OCI-LY3 (cell line): ENCODE results near the gene RDH13.

Experiments used
- H2AFZ ChIP-seq: fragments of 200-600, 300-600 bp; shearing (Covaris generic); 2 replicates; pipeline ENCODE4 v1.6.0; 2014; ENCODE audit warnings: antibody characterized with exemption, low read depth, low read length
- H3K27ac ChIP-seq: fragments of 200-600, 300-600 bp; sonication (generic); 2 replicates; pipeline ENCODE4 v1.5.1; 2014; ENCODE audit warnings: mild to moderate bottlenecking, low read length, moderate library complexity, mixed read lengths
- H3K27me3 ChIP-seq: fragments of 200-600, 300-600 bp; sonication (generic); 2 replicates; pipeline ENCODE4 v1.6.1; 2014; ENCODE audit warnings: low read depth, low read length, mixed read lengths
- H3K36me3 ChIP-seq: fragments of 200-600, 300-600 bp; sonication (generic); replicated peaks from 2 replicates; pipeline ENCODE3; 2014; ENCODE audit warnings: low read depth, low read length, mixed read lengths
- H3K4me1 ChIP-seq: fragments of 300-600, 200-600 bp; sonication (generic); 2 replicates; pipeline ENCODE4 v1.6.1; 2014; ENCODE audit warnings: low read length, mixed read lengths
- H3K4me2 ChIP-seq: fragments of 200-600, 300-600 bp; sonication (generic); 2 replicates; pipeline ENCODE4 v1.6.1; 2014; ENCODE audit warnings: low read length, mixed read lengths
- H3K4me3 ChIP-seq: fragments of 300-600, 200-600 bp; sonication (generic); 2 replicates; pipeline ENCODE4 v1.5.1; 2014; ENCODE audit warnings: antibody characterized with exemption, mild to moderate bottlenecking, low read length, moderate library complexity
- H3K79me2 ChIP-seq: fragments of 300-600, 200-600 bp; shearing (Covaris generic); 2 replicates; pipeline ENCODE4 v1.6.1; 2014; ENCODE audit warnings: mild to moderate bottlenecking, low read length, mixed read lengths
- H3K9ac ChIP-seq: fragments of 300-600, 200-600 bp; shearing (Covaris generic); 2 replicates; pipeline ENCODE4 v1.6.0; 2014; ENCODE audit warnings: mild to moderate bottlenecking, low read length, moderate library complexity
- H3K9me3 ChIP-seq: fragments of 200-600, 300-600 bp; shearing (Covaris generic); 2 replicates; pipeline ENCODE4 v1.6.1; 2014; ENCODE audit warnings: low read length, mixed read lengths; ENCODE audit not compliant: insufficient read depth
- H4K20me1 ChIP-seq: fragments of 200-600, 300-600 bp; sonication (generic); 2 replicates; pipeline ENCODE4 v1.6.1; 2016; ENCODE audit warnings: low read length, mixed read lengths; ENCODE audit not compliant: insufficient read depth
- CTCF ChIP-seq: fragments of 200-600, 300-600 bp; sonication (generic); IDR thresholded peaks from 2 replicates; pipeline ENCODE4 v1.5.1; 2014; ENCODE audit warnings: antibody characterized with exemption, low read length, low read depth
- EZH2phosphoT487 ChIP-seq: fragments of 200-600 bp; shearing (Covaris generic); IDR thresholded peaks from 2 replicates; pipeline ENCODE4 v1.6.1; 2018; ENCODE audit warnings: antibody characterized with exemption, mixed run types, low read depth

The RDH13 gene

GRCh38 chr19:55097864-55098715 lies 35.1 kb upstream of the RDH13 start:
- H3K4me1 ChIP-seq: no peaks in the 10 kb centered on the region
- no peaks in the 10 kb centered on the region for H3K79me2 ChIP-seq
- no peak overlapping the region for H3K9ac ChIP-seq
- H4K20me1 ChIP-seq: peaks cover 6% of the 10 kb centered on the region
- H3K9me3 ChIP-seq: no peaks in the 10 kb centered on the region
- no peaks in the 10 kb centered on the region for H3K27me3 ChIP-seq
- H3K27ac ChIP-seq: no peak overlapping the region
- no peak for TF ChIP-seq CTCF
- no peak for TF ChIP-seq EZH2phosphoT487
- H3K36me3 ChIP-seq: peaks cover 13% of the 10 kb centered on the region
- no peak overlapping the region for H3K4me2 ChIP-seq
- H2AFZ ChIP-seq: no peak overlapping the region
- H3K4me3 ChIP-seq: no peak overlapping the region

GRCh38 chr19:55096061-55096701 lies 33.2 kb upstream of the RDH13 start:
- no peak overlapping the region for H3K4me2 ChIP-seq
- no peaks in the 10 kb centered on the region for H3K9me3 ChIP-seq
- H3K4me1 ChIP-seq: no peaks in the 10 kb centered on the region
- peaks cover 16% of the 10 kb centered on the region for H3K36me3 ChIP-seq
- no peak overlapping the region for H3K27ac ChIP-seq
- H3K27me3 ChIP-seq: no peaks in the 10 kb centered on the region
- no peak overlapping the region for H3K9ac ChIP-seq
- no peak overlapping the region for H2AFZ ChIP-seq
- H4K20me1 ChIP-seq: peaks cover 6% of the 10 kb centered on the region; the same call in 1 of the 2 replicates
- TF ChIP-seq CTCF (no peak), EZH2phosphoT487 (no peak)
- no peaks in the 10 kb centered on the region for H3K79me2 ChIP-seq
- no peak overlapping the region for H3K4me3 ChIP-seq

- no peak overlapping the region for H3K27ac ChIP-seq
- H3K36me3 ChIP-seq: peaks cover 23% of the 10 kb centered on the region
- no peak overlapping the region for H3K4me2 ChIP-seq
- H3K9me3 ChIP-seq: no peaks in the 10 kb centered on the region
- H3K4me1 ChIP-seq: no peaks in the 10 kb centered on the region
- no peaks in the 10 kb centered on the region for H3K27me3 ChIP-seq
- no peak overlapping the region for H3K4me3 ChIP-seq
- H4K20me1 ChIP-seq: peaks cover 6% of the 10 kb centered on the region; the same call in 1 of the 2 replicates
- TF ChIP-seq EZH2phosphoT487 (no peak), CTCF (no peak)
- no peaks in the 10 kb centered on the region for H3K79me2 ChIP-seq
- H3K9ac ChIP-seq: no peak overlapping the region
- H2AFZ ChIP-seq: no peak overlapping the region
Observed at GRCh38 chr19:55095260-55096060, 32.5 kb upstream of the RDH13 start.
